Esophagus mucosa (tissue), 1 donor: ENCODE data around the gene ARHGEF3. TPM values are rescaled to one million over a fixed set of nuclear protein-coding genes. Genes with fewer than 3 reads are reported as not detected.

Experiments used
- ATAC-seq: fragments of 200-7000 bp; cut with Tn5 transposase; one replicate; pipeline ENCODE4 v1.9.1; 2020
- total RNA-seq: library from RNA; stranded (reverse); gene quantifications from one replicate; pipeline ENCODE4 v1.2.4, GENCODE V29; 2023
- donor health status: DM: yes; HTN: yes; CAD: no.

ARHGEF3 gene
- total RNA-seq, result 30.2 TPM

- ATAC-seq, result peak; percentile 94
These were observed at the start of gene ARHGEF3 for GRCh38 chr3:56801662-56802377. Gene ARHGEF3, minus strand, starts transcription at chr3:56801949. Its CDS starts 151 bp downstream, at chr3:56801798.

GRCh38 chr3:56849698-56850097 lies 47.9 kb upstream of the ARHGEF3 start:
- ATAC-seq, result no peak

GRCh38 chr3:56845505-56845904 lies 43.8 kb upstream of the ARHGEF3 start:
- ATAC-seq, result no peak

GRCh38 chr3:56844536-56844935 lies 42.8 kb upstream of the ARHGEF3 start:
- ATAC-seq, result no peak

GRCh38 chr3:56839784-56840715 lies 38.3 kb upstream of the ARHGEF3 start:
- no peak for ATAC-seq

- ATAC-seq, result no peak
These were observed 36.7 kb upstream of the ARHGEF3 start for GRCh38 chr3:56838448-56838847.

GRCh38 chr3:56837196-56837955 lies 35.6 kb upstream of the ARHGEF3 start:
- ATAC-seq, result peak; percentile 94

GRCh38 chr3:56836276-56837163 lies 34.8 kb upstream of the ARHGEF3 start:
- peak; percentile 49 for ATAC-seq

GRCh38 chr3:56835650-56836227 lies 34.0 kb upstream of the ARHGEF3 start:
- no peak for ATAC-seq

GRCh38 chr3:56833536-56833935 lies 31.8 kb upstream of the ARHGEF3 start:
- ATAC-seq, result no peak

- no peak for ATAC-seq
These were observed 31.3 kb upstream of the ARHGEF3 start for GRCh38 chr3:56833022-56833421.

GRCh38 chr3:56831572-56831971 lies 29.8 kb upstream of the ARHGEF3 start:
- no peak for ATAC-seq

GRCh38 chr3:56830884-56831283 lies 29.1 kb upstream of the ARHGEF3 start:
- ATAC-seq, result no peak

- no peak for ATAC-seq
These were observed 27.8 kb upstream of the ARHGEF3 start for GRCh38 chr3:56829533-56829932.

GRCh38 chr3:56826831-56827722 lies 25.3 kb upstream of the ARHGEF3 start:
- peak; percentile 31 for ATAC-seq

- ATAC-seq, result no peak
These were observed 24.1 kb upstream of the ARHGEF3 start for GRCh38 chr3:56825567-56826438.

GRCh38 chr3:56823984-56824703 lies 22.4 kb upstream of the ARHGEF3 start:
- no peak for ATAC-seq

- ATAC-seq, result no peak
These were observed 21.7 kb upstream of the ARHGEF3 start for GRCh38 chr3:56823421-56823926.
